ENCODE measurements around the gene DOCK6.
"Not testable (repeated sequence)": the region's sequence is repeated elsewhere in the genome, so short reads cannot be mapped to it uniquely, and the experiment has no call there.

The DOCK6 gene

DNA sequence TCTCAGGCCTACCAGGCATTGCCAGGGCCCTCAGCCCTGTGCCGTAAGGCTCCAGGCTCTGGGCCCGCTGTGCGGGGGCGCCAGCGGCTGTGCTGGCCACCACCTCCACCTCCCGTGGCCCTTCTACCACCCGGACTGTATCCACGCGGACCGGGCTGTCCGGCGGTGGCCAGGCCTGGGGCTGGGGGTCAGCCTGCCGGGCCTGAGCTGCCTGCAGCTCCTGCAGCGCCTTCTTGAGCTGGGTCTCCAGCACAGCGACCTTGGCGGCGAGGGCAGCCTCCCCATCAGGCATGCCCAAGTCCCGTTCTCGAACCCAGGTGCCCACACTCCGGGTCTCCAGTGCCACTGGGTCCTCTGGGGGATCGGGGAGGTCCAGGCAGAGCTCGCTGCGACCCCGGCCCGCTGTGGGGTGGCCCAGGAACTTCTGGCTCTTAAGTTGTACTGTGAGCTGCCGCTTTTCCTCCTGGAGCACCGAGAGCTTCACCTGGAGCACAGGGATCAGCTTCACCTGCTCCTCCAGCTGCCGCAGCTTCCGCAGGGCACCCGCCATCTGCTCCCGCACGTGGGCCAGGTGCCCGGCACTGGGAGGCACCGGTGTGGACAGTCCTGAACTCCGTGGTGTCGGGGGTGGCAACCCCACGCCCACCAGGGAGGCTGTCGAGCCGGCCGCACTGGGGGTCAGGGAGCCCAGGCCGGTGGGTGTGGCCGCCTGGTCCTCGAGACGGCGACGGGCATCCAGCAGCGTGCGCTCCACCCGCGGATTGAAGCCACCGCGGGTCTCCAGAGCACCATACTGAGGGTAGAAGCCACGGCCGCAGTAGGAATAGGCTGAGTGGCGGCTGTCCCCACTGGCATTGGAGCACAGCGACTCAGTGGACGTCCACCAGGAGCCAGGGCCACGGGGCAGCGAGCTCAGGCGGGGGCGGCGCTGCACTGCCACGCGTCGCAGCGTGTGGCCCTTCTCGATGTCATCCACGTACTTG lies 69.1 kb downstream of the DOCK6 start:
- Mint-ChIP-seq H3K36me3 (no peaks in the 10 kb centered on the region), H3K9me3 (ENCODE audit: low read depth) (no peaks in the 10 kb centered on the region), H3K27me3 (no peaks in the 10 kb centered on the region), H3K4me3 (no peak overlapping the region), H3K27ac (no peak overlapping the region), H3K4me1 (ENCODE audit: low read depth) (peaks cover 6% of the 10 kb centered on the region)

DNA sequence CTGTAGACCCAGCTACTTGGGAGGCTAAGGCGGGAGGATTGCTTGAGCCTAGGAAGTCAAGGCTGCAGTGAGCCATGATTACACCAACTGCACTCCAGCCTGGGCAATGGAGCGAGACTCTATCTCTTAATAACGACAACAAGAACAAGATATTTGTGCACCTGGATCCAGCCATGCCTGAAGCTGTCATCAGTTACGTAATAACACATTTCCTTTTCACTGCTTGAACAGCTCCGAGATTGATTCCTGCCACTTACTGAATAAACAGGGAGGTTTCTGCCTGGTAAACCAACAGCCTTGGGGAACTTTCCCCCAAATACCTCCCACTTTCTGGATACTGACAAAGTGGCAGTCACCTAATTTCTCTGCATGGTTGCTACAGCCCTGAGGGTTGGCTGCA lies 70.4 kb downstream of the DOCK6 start:
- H3K27ac Mint-ChIP-seq = no peak overlapping the region
- no peaks in the 10 kb centered on the region for H3K27me3 Mint-ChIP-seq
- H3K4me1 Mint-ChIP-seq (ENCODE audit: low read depth) = peaks cover 6% of the 10 kb centered on the region
- no peaks in the 10 kb centered on the region for H3K9me3 Mint-ChIP-seq (ENCODE audit: low read depth)
- H3K36me3 Mint-ChIP-seq = no peaks in the 10 kb centered on the region
- H3K4me3 Mint-ChIP-seq = no peak overlapping the region

DNA sequence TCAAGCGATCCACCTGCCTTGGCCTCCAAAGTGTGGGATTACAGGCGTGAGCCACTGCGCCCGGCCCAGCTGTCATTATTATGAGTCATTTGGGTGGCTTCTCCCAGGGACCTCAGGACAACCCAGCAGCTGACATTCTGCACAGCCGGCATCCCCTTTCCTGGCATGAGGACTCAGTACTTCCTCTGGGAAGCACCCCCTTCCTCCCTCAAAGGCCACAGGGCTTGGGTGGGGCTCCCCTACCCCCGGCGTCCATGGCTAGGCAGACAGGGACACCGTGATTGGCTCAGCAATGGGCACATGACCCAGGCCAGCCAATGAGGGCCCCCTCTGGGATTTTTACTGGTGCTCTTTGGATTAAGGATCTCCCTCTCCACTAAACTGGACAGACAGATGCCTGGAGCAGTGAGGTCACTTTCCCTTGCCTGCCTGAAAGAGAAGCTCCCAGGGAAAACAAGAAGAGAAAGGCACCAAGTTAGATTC lies 71.0 kb downstream of the DOCK6 start:
- H3K4me3 Mint-ChIP-seq = no peak overlapping the region
- no peaks in the 10 kb centered on the region for H3K36me3 Mint-ChIP-seq
- peaks cover 4% of the 10 kb centered on the region for H3K4me1 Mint-ChIP-seq (ENCODE audit: low read depth)
- no peak overlapping the region for H3K27ac Mint-ChIP-seq
- H3K9me3 Mint-ChIP-seq (ENCODE audit: low read depth) = no peaks in the 10 kb centered on the region
- H3K27me3 Mint-ChIP-seq = no peaks in the 10 kb centered on the region

DNA sequence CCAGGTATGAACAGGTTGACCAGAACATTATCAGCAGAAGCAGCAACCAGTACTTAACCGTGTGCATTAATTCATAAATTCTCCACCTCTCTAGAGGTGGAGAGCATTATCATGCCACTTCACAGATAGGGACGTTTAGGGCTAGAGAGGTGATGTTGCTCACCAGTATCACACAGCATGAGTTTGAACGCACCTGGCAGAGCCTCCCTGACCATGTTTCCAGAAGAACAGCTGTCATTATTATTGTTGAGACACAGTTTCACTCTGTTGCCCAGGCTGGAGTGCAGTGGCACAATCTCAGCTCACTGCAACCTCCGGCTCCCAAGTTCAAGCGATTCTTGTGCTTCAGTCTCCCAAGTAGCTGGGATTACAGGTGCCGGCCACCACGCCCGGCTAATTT lies 71.8 kb downstream of the DOCK6 start:
- no peak overlapping the region for H3K4me3 Mint-ChIP-seq
- peaks cover under 1% of the 10 kb centered on the region for H3K4me1 Mint-ChIP-seq (ENCODE audit: low read depth)
- no peak overlapping the region for H3K27ac Mint-ChIP-seq
- no peaks in the 10 kb centered on the region for H3K27me3 Mint-ChIP-seq
- H3K9me3 Mint-ChIP-seq (ENCODE audit: low read depth) = no peaks in the 10 kb centered on the region
- H3K36me3 Mint-ChIP-seq = no peaks in the 10 kb centered on the region

DNA sequence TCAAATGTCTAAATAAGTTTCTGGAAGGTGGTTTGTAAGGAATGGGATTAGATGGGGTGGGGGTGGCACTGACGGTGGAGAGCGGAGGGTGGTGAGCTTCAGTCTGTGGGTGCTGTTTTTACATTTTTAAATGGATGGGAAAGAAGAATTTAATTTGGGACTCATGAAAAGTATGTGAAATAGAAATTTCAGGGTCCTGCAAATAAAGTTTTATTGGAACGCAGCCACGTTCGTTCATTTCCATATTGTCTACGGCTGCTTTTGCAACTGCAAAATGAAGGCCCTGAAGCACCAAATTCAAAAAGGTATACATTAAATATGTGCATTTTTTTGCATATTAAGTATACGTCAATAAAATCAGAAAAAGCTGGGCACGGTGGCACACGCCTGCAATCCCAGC lies 74.9 kb downstream of the DOCK6 start:
- Mint-ChIP-seq H3K36me3 (peaks cover 2% of the 10 kb centered on the region), H3K4me3 (no peak overlapping the region), H3K27ac (no peak overlapping the region), H3K9me3 (ENCODE audit: low read depth) (no peaks in the 10 kb centered on the region), H3K27me3 (no peaks in the 10 kb centered on the region), H3K4me1 (ENCODE audit: low read depth) (no peaks in the 10 kb centered on the region)

DNA sequence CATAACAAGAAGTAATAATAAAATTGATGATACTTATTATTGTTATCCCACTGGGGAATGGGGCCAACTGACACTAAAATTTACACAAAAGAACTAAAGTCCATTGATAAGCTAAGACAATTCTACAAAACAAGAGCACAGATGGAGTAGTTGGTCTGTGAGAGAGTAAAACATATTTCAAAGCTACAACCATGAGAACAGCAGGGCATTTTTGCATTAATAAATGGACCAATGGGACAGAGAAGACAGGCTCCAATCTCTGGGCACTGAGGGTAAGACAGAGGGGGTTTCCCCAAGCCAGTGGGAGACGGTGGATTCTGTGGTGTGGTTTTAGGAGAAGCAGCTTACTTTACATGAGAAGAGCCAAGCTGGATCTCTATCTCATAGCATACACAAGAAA lies 79.3 kb downstream of the DOCK6 start:
- no peak overlapping the region for H3K4me3 Mint-ChIP-seq
- no peaks in the 10 kb centered on the region for H3K9me3 Mint-ChIP-seq (ENCODE audit: low read depth)
- no peak overlapping the region for H3K27ac Mint-ChIP-seq
- no peaks in the 10 kb centered on the region for H3K27me3 Mint-ChIP-seq
- H3K4me1 Mint-ChIP-seq (ENCODE audit: low read depth) = peaks cover 2% of the 10 kb centered on the region
- H3K36me3 Mint-ChIP-seq = peaks cover 2% of the 10 kb centered on the region

DNA sequence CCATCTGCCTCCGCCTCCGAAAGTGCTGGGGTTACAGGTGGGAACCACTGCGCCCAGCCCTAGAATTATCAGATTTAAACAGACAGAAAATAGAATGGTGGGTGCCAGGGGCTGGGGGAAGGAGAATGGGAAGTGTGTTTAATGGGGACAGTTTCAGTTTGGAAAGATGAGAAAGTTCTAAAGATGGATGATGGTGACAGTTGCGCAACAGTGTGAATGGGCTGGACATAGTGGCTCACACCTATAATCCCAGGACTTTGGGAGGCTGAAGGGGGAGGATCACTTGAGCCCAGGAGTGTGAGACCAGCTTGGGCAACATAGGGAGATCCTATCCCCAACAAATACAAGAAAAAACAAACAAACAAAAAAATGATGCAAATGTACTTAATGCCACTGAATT lies 80.8 kb downstream of the DOCK6 start:
- no peaks in the 10 kb centered on the region for H3K9me3 Mint-ChIP-seq (ENCODE audit: low read depth)
- peaks cover 1% of the 10 kb centered on the region for H3K27me3 Mint-ChIP-seq
- H3K4me3 Mint-ChIP-seq = no peak overlapping the region
- H3K27ac Mint-ChIP-seq = no peak overlapping the region
- peaks cover 2% of the 10 kb centered on the region for H3K4me1 Mint-ChIP-seq (ENCODE audit: low read depth)
- H3K36me3 Mint-ChIP-seq = peaks cover 2% of the 10 kb centered on the region

DNA sequence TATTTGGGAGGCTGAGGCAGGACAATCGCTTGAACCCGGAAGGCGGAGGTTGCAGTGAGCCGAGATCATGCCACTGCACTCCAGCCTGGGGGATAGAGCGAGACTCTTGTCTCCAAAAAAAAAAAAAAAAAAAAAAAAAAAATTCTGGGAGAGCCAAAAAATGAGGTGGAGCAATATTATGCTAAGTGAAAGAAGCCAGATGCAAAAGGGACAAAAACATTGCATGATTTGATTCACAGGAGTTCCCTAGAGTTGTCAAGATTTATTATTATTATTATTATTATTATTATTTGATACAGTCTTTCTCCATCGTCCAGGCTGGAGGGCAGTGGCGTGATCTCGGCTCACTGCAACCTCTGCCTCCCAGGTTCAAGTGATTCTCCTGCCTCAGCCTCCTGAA lies 81.3 kb downstream of the DOCK6 start:
- not testable (repeated sequence) for H3K27me3 Mint-ChIP-seq; H3K36me3 Mint-ChIP-seq; H3K9me3 Mint-ChIP-seq (ENCODE audit: low read depth); H3K4me1 Mint-ChIP-seq (ENCODE audit: low read depth); H3K27ac Mint-ChIP-seq; H3K4me3 Mint-ChIP-seq

DNA sequence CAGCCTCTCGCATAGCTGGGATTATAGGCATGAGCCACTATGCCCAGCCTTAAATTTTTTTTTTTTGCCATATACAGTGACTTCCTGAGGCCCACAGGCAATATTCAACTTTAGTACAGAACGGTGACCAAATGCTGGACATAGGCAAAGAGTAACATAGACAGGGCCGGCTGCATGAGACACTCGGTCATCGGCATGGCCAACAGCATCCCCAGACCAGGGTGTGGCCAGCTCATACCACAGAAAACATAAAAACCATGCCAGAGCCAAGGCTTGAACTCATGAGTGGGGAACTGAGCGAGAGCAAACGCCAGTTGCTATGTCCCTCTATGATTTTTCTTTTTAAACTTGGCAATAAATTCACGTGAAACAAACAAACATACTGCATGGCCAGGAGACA lies 82.0 kb downstream of the DOCK6 start:
- H3K4me3 Mint-ChIP-seq = no peak overlapping the region
- no peak overlapping the region for H3K27ac Mint-ChIP-seq
- peaks cover 1% of the 10 kb centered on the region for H3K27me3 Mint-ChIP-seq
- H3K4me1 Mint-ChIP-seq (ENCODE audit: low read depth) = peaks cover 2% of the 10 kb centered on the region
- H3K36me3 Mint-ChIP-seq = peaks cover 2% of the 10 kb centered on the region
- no peaks in the 10 kb centered on the region for H3K9me3 Mint-ChIP-seq (ENCODE audit: low read depth)

DNA sequence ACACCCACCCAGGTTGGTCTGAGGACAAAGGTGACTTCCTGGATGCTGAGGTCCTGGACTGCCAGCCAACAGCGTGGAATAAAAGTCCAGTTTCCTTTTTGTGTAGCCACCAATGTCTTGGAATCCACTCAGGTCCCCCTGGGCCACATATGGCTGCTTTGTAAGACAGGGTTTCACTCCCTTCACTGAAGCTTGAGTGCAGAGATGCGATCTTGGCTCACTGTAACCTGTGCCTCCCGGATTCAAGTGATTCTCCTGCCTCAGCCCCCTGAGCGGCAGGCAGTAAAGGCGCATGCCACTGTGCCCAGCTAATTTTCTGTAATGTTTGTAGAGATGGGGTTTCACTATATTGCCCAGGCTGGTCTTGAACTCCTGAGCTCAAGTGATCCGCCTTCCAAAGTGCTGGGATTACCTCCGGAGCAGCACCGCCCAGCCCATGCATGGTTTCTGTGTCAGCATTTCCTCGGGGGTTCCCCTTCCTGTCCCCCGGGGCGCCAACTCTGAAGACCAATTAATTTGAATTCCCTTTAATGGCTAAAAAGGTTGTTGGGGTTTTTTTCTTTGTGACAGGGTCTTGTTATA lies 82.5 kb downstream of the DOCK6 start:
- no peaks in the 10 kb centered on the region for H3K9me3 Mint-ChIP-seq (ENCODE audit: low read depth)
- H3K4me1 Mint-ChIP-seq (ENCODE audit: low read depth) = peaks cover 2% of the 10 kb centered on the region
- peaks cover 1% of the 10 kb centered on the region for H3K27me3 Mint-ChIP-seq
- no peak overlapping the region for H3K27ac Mint-ChIP-seq
- no peak overlapping the region for H3K4me3 Mint-ChIP-seq
- H3K36me3 Mint-ChIP-seq = peaks cover 2% of the 10 kb centered on the region

DNA sequence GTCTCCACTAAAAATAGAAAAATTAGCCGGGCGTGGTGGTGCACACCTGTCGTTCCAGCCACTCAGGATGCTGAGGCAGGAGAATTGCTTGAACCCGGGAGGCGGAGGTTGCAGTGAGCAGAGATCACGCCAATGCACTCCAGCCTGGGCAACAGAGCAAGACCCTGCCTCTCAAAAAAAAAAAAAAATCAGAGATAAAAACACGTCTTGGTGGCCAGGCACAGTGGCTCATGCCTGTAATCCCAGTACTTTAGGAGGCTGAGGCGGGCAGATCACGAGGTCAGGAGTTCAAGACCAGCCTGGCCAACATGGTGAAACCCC lies 83.2 kb downstream of the DOCK6 start:
- not testable (repeated sequence) for H3K4me3 Mint-ChIP-seq; H3K27me3 Mint-ChIP-seq; H3K9me3 Mint-ChIP-seq (ENCODE audit: low read depth); H3K4me1 Mint-ChIP-seq (ENCODE audit: low read depth); H3K27ac Mint-ChIP-seq; H3K36me3 Mint-ChIP-seq

DNA sequence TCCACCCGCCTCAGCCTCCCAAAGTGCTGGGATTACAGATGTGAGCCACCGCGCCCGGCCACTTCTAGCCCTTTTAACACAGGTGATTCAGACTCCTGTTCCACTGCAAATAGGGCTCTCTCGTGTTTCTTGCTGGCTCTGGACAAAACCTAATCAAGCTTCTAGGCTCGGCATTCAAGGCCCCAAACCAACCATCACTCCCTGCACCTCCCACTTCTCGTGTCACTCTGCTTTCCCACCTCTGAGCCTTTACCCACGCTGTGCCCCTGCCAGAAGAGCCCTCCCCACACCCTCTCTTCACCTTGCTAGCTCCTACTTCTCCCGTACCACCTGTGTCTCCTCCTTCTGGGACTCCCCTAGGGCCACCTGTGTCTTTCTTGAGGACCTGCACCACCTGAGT lies 84.7 kb downstream of the DOCK6 start:
- Mint-ChIP-seq H3K27ac (no peak overlapping the region), H3K36me3 (no peaks in the 10 kb centered on the region), H3K4me3 (no peak overlapping the region)

DNA sequence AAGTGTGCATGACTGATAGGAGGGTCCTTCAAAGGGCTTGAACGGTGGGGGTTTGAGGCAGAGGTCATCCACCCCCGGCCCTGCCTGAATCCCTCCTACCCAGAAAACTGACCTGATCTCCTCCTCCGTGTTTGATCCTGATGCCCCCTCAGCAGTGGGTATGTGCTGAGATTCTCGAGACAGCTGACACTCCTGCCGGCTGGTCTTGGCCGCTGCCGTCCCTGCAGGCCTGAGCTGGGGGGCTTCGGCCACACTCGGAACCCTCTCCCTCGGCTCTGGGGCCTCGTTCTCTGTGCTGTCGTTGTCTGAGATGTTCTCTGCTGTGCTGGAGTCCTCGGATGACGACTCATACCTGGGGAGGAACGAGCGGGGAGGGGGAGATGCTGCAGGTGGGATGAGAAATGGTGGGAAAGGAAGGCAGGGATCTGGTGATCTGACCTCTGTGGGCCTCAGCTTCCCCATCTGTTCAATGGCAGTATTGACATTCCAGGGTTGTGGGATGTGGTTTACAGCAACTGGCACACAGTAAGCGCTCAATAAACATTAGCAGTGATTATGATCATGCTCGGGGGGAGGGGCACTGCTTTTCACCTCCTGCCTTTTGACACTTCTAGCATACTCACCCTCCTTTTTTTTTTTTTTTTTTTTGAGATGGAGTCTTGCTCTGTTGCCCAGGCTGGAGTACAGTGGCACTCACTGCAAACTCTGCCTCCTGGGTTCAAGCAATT lies 85.7 kb downstream of the DOCK6 start:
- peaks cover 2% of the 10 kb centered on the region for H3K4me1 Mint-ChIP-seq (ENCODE audit: low read depth)
- no peaks in the 10 kb centered on the region for H3K36me3 Mint-ChIP-seq
- peaks cover 1% of the 10 kb centered on the region for H3K27me3 Mint-ChIP-seq
- H3K27ac Mint-ChIP-seq = no peak overlapping the region
- no peak overlapping the region for H3K4me3 Mint-ChIP-seq
- no peaks in the 10 kb centered on the region for H3K9me3 Mint-ChIP-seq (ENCODE audit: low read depth)

More for the DNA sequence above, 84.7 kb downstream of the DOCK6 start:
- peaks cover 1% of the 10 kb centered on the region for H3K27me3 Mint-ChIP-seq
- peaks cover 2% of the 10 kb centered on the region for H3K4me1 Mint-ChIP-seq (ENCODE audit: low read depth)
- no peaks in the 10 kb centered on the region for H3K9me3 Mint-ChIP-seq (ENCODE audit: low read depth)

DNA sequence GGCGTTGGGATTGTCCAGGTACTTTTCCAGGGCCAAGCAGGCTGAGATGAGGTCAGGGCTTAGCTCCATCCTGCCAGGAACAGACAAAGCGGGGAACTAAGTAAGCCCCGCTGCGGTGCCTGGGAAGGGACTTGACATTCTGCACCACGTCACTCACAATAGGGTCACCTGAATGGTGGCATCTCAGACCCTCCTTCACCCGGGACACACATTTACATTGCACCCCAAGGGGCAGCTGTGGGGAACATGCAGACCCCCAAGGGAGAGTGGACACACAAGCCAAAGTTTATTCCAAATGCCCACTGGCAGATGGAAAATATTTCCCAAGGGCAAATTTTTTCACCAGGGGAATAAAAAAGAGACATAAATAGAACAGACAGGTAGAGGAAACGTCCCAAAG lies 86.4 kb downstream of the DOCK6 start:
- Mint-ChIP-seq H3K4me1 (ENCODE audit: low read depth) (peaks cover 2% of the 10 kb centered on the region), H3K27ac (no peak overlapping the region), H3K36me3 (no peaks in the 10 kb centered on the region), H3K27me3 (peaks cover 1% of the 10 kb centered on the region), H3K4me3 (no peak overlapping the region), H3K9me3 (ENCODE audit: low read depth) (no peaks in the 10 kb centered on the region)

DNA sequence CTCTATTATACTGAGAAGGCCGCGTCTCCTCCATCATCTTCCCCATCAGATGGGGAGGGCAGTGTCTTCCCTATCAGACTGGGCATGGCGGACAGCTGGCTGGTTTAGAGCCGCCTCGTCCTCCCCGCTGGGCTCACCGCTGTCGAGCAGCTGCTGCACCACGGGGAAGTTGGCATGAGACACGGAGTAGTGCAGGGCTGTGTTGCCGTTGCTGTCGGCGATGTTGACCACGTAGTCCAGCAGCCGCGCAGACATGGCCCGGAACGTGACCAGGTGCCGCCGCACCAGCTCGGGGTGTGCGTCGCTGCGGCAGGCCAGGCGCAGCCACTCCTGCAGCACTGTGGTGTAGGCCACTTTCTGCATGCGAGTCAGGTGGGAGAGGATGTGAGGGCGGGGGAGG lies 88.0 kb downstream of the DOCK6 start:
- Mint-ChIP-seq H3K9me3 (ENCODE audit: low read depth) (no peaks in the 10 kb centered on the region), H3K36me3 (no peaks in the 10 kb centered on the region), H3K27me3 (peaks cover 1% of the 10 kb centered on the region), H3K4me3 (no peak overlapping the region), H3K4me1 (ENCODE audit: low read depth) (no peaks in the 10 kb centered on the region), H3K27ac (no peak overlapping the region)
